Astrocyte (in vitro differentiated cells and primary cell): ENCODE measurements around the gene MARS2.

Experiments
- CTCF ChIP-seq: IDR thresholded peaks from 2 replicates; pipeline ENCODE4 v1.5.1; 2011; ENCODE audit warnings: low read depth, mild to moderate bottlenecking, inconsistent platforms, low read length, moderate library complexity; ENCODE audit not compliant: insufficient read depth
- EZH2 ChIP-seq: IDR thresholded peaks from 2 replicates; pipeline ENCODE4 v1.6.1; 2012; ENCODE audit warnings: mild to moderate bottlenecking, low read length, inconsistent platforms; ENCODE audit not compliant: insufficient read depth

DNA sequence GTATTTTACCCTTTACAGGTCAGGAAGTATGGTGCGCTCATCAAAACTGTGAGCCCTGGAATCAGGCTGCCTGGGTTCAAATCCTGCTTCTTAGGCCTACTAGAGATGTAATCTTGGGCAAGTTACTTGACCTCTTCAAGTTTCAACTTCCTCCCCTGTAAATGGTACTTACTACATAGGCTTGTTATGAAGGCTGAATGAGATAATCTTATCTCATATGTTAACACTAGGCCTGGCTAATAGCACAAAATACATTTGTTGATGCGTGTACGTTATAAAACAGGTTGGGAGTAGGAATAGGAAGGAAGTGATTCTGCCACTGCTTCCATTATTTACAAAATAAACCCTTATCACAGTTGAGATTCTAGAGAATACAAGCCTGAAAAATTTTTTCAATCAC is 28.1 kb upstream of the MARS2 start:
- no peak for TF ChIP-seq CTCF
- TF ChIP-seq EZH2: no peak
